ENCODE results near the gene PHGDH. TPM values are rescaled to one million over a fixed set of nuclear protein-coding genes. Genes with fewer than 3 reads are reported as not detected.

The PHGDH gene
- total and polyA plus RNA-seq, 2 donors (not counting 1 experiment from before 2014, with no cell fraction given) = 1.2 to 3.9 TPM

DNA sequence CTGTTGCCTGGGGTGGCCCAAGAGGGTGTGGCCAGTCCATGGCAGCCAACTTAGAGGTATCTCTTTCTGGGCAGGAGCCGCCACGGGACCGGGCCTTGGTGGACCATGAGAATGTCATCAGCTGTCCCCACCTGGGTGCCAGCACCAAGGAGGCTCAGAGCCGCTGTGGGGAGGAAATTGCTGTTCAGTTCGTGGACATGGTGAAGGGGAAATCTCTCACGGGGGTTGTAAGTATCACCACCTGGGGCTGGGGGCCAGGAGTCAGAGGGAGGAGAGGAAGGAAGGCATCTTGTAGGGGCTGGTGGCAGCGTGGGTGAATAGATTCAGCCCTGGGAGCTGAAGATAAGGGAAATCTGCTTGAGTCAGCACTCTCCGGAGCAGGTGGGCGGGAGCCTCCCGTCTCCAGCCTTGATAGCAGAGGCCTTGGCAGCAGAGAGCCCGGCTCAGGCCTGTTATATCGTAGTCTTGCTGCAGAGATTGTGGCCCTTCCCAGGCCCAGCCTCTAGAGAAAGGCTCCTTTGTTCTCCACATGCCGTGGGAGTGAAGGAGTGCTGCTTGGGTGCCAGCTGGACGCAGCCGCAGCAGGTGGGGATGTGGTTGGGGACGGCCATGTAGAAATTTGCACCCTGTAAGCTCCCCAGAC lies 25.4 kb downstream of the PHGDH start:
- H3K27ac Mint-ChIP-seq = no peak overlapping the region
- H3K4me1 Mint-ChIP-seq = no peaks in the 10 kb centered on the region
- POLR2A ChIA-PET = no interaction called here
- H3K9me3 Mint-ChIP-seq (ENCODE audit: insufficient read depth) = no peaks in the 10 kb centered on the region
- Histone ChIP-seq H3K4me1 (ENCODE audit: control insufficient read depth in 2 of 2, insufficient read depth in 2 of 2, low read length in 2 of 2) (no peaks in the 10 kb centered on the region), H3K9ac (ENCODE audit: low read length) (no peak overlapping the region), H3K27me3 (replicated peaks in 1 of 4; ENCODE audit: control extremely low read depth in 1 of 4, control insufficient read depth in 3 of 4, insufficient read depth in 4 of 4, low read length in 3 of 4) (no peaks in the 10 kb centered on the region), H3K36me3 (replicated peaks in 1 of 2; ENCODE audit: control extremely low read depth in 1 of 2, control insufficient read depth in 1 of 2, extremely low read depth in 1 of 2, insufficient read depth in 2 of 2, low read length in 1 of 2) (no peaks in the 10 kb centered on the region), H3K79me2 (ENCODE audit: control insufficient read depth, insufficient read depth, low read length) (no peaks in the 10 kb centered on the region), H3K4me3 (ENCODE audit: control extremely low read depth in 1 of 5, extremely low read depth in 1 of 5, insufficient read depth in 1 of 5, low read depth in 2 of 5, low read length in 4 of 5) (no peak overlapping the region), H3K27ac (ENCODE audit: low read length in 2 of 2) (no peak overlapping the region), H4K20me1 (ENCODE audit: control insufficient read depth, insufficient read depth, low read length, poor library complexity, severe bottlenecking) (no peaks in the 10 kb centered on the region), H3K9me3 (ENCODE audit: control extremely low read depth in 1 of 3, control insufficient read depth in 2 of 3, insufficient read depth in 1 of 3, low read length in 2 of 3) (no peaks in the 10 kb centered on the region), H2AFZ (ENCODE audit: insufficient read depth, low read depth, low read length, poor library complexity, severe bottlenecking) (no peak overlapping the region), H3K4me2 (replicated peaks; ENCODE audit: low read depth, low read length, poor library complexity, severe bottlenecking) (no peak overlapping the region)
- TF ChIP-seq CTCF (IDR thresholded peaks at IDR 0.05) (no peak), EZH2 (IDR thresholded peaks at IDR 0.05; ENCODE audit: borderline replicate concordance, insufficient read depth, low read depth, low read length, poor library complexity, severe bottlenecking) (no peak)
- intact Hi-C loops (cut with micrococcal nuclease) = no loop called here
- CTCF ChIA-PET = no interaction called here
- no peaks in the 10 kb centered on the region for H3K27me3 Mint-ChIP-seq
- H3K4me3 Mint-ChIP-seq = no peak overlapping the region
- 70% methylated on average over 15 of the region's 16 CpGs for WGBS (ENCODE audit: insufficient coverage)
- no peak for ATAC-seq (ENCODE audit: low read depth)
- no peak for DNase-seq

- Mint-ChIP-seq H3K27me3 (no peaks in the 10 kb centered on the region), H3K4me1 (no peaks in the 10 kb centered on the region), H3K27ac (no peak overlapping the region), H3K4me3 (no peak overlapping the region), H3K9me3 (ENCODE audit: insufficient read depth) (no peaks in the 10 kb centered on the region)
- intact Hi-C loops (cut with micrococcal nuclease) = no loop called here
- Histone ChIP-seq H3K4me1 (ENCODE audit: control insufficient read depth in 2 of 2, insufficient read depth in 2 of 2, low read length in 2 of 2) (no peaks in the 10 kb centered on the region), H3K27me3 (replicated peaks in 1 of 4; ENCODE audit: control extremely low read depth in 1 of 4, control insufficient read depth in 3 of 4, insufficient read depth in 4 of 4, low read length in 3 of 4) (no peaks in the 10 kb centered on the region), H3K9ac (ENCODE audit: low read length) (no peak overlapping the region), H3K9me3 (ENCODE audit: control extremely low read depth in 1 of 3, control insufficient read depth in 2 of 3, insufficient read depth in 1 of 3, low read length in 2 of 3) (no peaks in the 10 kb centered on the region), H3K4me3 (ENCODE audit: control extremely low read depth in 1 of 5, extremely low read depth in 1 of 5, insufficient read depth in 1 of 5, low read depth in 2 of 5, low read length in 4 of 5) (no peak overlapping the region), H3K4me2 (replicated peaks; ENCODE audit: low read depth, low read length, poor library complexity, severe bottlenecking) (no peak overlapping the region), H3K36me3 (replicated peaks in 1 of 2; ENCODE audit: control extremely low read depth in 1 of 2, control insufficient read depth in 1 of 2, extremely low read depth in 1 of 2, insufficient read depth in 2 of 2, low read length in 1 of 2) (no peaks in the 10 kb centered on the region), H2AFZ (ENCODE audit: insufficient read depth, low read depth, low read length, poor library complexity, severe bottlenecking) (no peak overlapping the region), H4K20me1 (ENCODE audit: control insufficient read depth, insufficient read depth, low read length, poor library complexity, severe bottlenecking) (no peaks in the 10 kb centered on the region), H3K27ac (ENCODE audit: low read length in 2 of 2) (no peak overlapping the region), H3K79me2 (ENCODE audit: control insufficient read depth, insufficient read depth, low read length) (no peaks in the 10 kb centered on the region)
- no peak for ATAC-seq (ENCODE audit: low read depth)
- TF ChIP-seq CTCF (IDR thresholded peaks at IDR 0.05) = no peak
- no peak for TF ChIP-seq EZH2 (IDR thresholded peaks at IDR 0.05; ENCODE audit: borderline replicate concordance, insufficient read depth, low read depth, low read length, poor library complexity, severe bottlenecking)
- no peak for DNase-seq
- POLR2A ChIA-PET = no interaction called here
- CTCF ChIA-PET = no interaction called here
- WGBS (ENCODE audit: insufficient coverage) = 98% methylated on average over 6 of the region's 7 CpGs
Observed at GRCh38 chr1:119738100-119738720, 26.5 kb downstream of the PHGDH start.
